Panc1 (cell line): ENCODE data around the gene SLFN5. TPM values are rescaled to one million over a fixed set of nuclear protein-coding genes. Genes with fewer than 3 reads are reported as not detected.

Source experiments
- ATAC-seq: fragments of 200-7000 bp; cut with Tn5 transposase; 2 replicates; pipeline ENCODE4 v1.9.1; 2020; ENCODE audit warnings: mild to moderate bottlenecking, moderate library complexity
- BruUV-seq: library from RNA; stranded (reverse); fragments of 400-500 nt; replicated peaks from 2 replicates; lab custom pipeline; 2021; lab: Mats Ljungman, UMichigan
- CTCF ChIA-PET: fragments of 300-600 bp; sonication (Branson Sonifier 250); formaldehyde crosslinking; loops from one replicate; lab custom pipeline; 2022; ENCODE audit warnings: antibody characterized with exemption; lab: Charles Lee
- POLR2A ChIA-PET: fragments of 300-600 bp; sonication (Branson Sonifier 250); formaldehyde crosslinking; loops from one replicate; lab custom pipeline; 2022; ENCODE audit warnings: antibody characterized with exemption; lab: Charles Lee
- DNase-seq: peaks from one replicate; pipeline ENCODE4 v3.0.0-alpha.2; 2010; ENCODE audit warnings: low read depth, low spot score
- H3K27ac ChIP-seq: 2 replicates; pipeline ENCODE4 v1.5.1; 2011; ENCODE audit warnings: mild to moderate bottlenecking, low read length, inconsistent platforms
- H3K27me3 ChIP-seq: fragments of 200-500 bp; sonication (Bioruptor generic); 2 replicates; pipeline ENCODE4 v1.6.0; 2014; ENCODE audit warnings: low read length, inconsistent platforms; ENCODE audit not compliant: control insufficient read depth, insufficient read depth
- H3K36me3 ChIP-seq: fragments of 200-500 bp; sonication (Bioruptor generic); 2 replicates; pipeline ENCODE4 v1.5.1; 2014; ENCODE audit warnings: inconsistent platforms, mild to moderate bottlenecking, low read length, moderate library complexity; ENCODE audit not compliant: control insufficient read depth, insufficient read depth
- H3K4me1 ChIP-seq: 2 replicates; pipeline ENCODE4 v1.5.1; 2011; ENCODE audit warnings: inconsistent platforms, mild to moderate bottlenecking, low read length, moderate library complexity; ENCODE audit not compliant: control insufficient read depth, insufficient read depth
- H3K4me3 ChIP-seq, 2 experiments: 2 replicates each; pipeline ENCODE4 v1.5.1; 2011 to 2012; ENCODE audit warnings: low read depth in 2 of 2, low read length in 2 of 2, mild to moderate bottlenecking in 2 of 2, inconsistent platforms in 1 of 2, moderate library complexity in 1 of 2
- H3K9me3 ChIP-seq: fragments of 200-500 bp; sonication (Bioruptor generic); 2 replicates; pipeline ENCODE4 v1.5.1; 2014; ENCODE audit warnings: low read depth, mild to moderate bottlenecking, inconsistent platforms, low read length, moderate library complexity; ENCODE audit not compliant: control insufficient read depth, insufficient read depth
- POLR2AphosphoS5 ChIP-seq: IDR thresholded peaks from 2 replicates; pipeline ENCODE4 v1.6.1; 2012; ENCODE audit warnings: mild to moderate bottlenecking, low read depth, low read length, moderate library complexity
- SIN3A ChIP-seq: IDR thresholded peaks from 2 replicates; pipeline ENCODE4 v1.6.1; 2012; ENCODE audit warnings: low read depth, mild to moderate bottlenecking, low read length, moderate library complexity, borderline replicate concordance; ENCODE audit not compliant: insufficient read depth
- TCF7L2 ChIP-seq: IDR thresholded peaks from 2 replicates; pipeline ENCODE4 v1.6.1; 2011; ENCODE audit warnings: mild to moderate bottlenecking, low read depth, low read length, inconsistent platforms
- in situ Hi-C: cut with HindIII; loops from 2 replicates; pipeline ENCODE4 v1.10.0; 2016; ENCODE audit warnings: low sequenced_read_pairs, low pct_unique_long_range_greater_than_20kb
- intact Hi-C: fragments of 100-400 bp; cut with micrococcal nuclease; formaldehyde crosslinking; loops from one replicate; pipeline ENCODE4 v1.10.0; 2022; ENCODE audit not compliant: unreplicated experiment
- total RNA-seq: library from RNA; stranded (reverse); gene quantifications from one replicate; pipeline ENCODE4 v1.2.1, GENCODE V29; 2021; ENCODE audit not compliant: unreplicated experiment
- TF ChIP-seq, protein P1 (sequence below): fragments of 450-650 bp; IDR thresholded peaks from 2 replicates; pipeline ENCODE4 v1.5.1; 2017; ENCODE audit warnings: mild to moderate bottlenecking
- TF ChIP-seq, protein P2 (sequence below), 2 experiments: IDR thresholded peaks; 2 replicates each; pipeline ENCODE4 v1.6.1; 2011 to 2012; ENCODE audit warnings: low read depth in 2 of 2, control low read depth in 1 of 2, low read length in 1 of 2, mild to moderate bottlenecking in 1 of 2, moderate library complexity in 1 of 2; ENCODE audit not compliant: insufficient read depth in 1 of 2

The SLFN5 gene
- total RNA-seq, 1 experiment from 2014 or later: 5.4 TPM

DNA sequence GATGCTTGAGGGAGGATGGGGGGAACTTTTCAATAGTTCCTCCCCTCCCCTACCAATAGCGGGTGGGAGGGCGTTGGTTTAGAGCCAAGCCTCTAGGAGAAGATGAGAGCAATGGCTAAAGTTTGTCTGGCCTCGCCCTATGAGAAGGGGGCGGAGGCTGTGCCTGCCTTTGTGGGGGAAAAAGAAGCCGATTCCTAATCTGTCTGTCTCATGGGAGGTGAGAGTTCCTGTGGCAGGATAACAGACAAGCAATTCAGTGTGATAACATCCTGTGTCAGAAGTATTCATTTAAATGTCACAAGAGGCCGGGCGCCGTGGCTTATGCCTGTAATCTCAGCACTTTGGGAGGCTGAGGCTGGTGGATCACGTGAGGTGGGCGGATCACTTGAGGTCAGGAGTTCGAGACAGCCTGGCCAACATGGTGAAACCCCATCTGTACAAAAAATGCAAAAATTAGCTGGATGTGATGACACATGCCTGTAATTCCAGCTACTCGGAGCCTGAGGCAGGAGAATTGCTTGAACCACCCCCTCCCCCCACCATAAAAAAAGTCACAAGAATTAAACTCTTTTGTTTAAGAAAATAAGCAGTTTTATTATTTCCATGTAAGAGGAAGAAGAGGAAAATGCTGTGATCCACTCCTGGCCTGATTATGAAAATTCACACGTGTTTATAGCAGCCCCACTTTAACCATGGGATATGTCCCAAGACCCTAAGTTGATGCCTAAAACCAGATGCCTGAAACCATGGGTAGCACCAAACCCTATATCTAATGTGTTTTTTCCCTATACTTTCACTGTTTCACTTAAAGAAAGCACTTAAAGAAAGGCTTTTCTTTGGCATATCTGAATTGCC is 1.7 kb downstream of the SLFN5 start:
- in situ Hi-C loops (no loop called here), intact Hi-C loops (no loop called here)
- no peak for TF ChIP-seq SIN3A
- TF ChIP-seq, protein P1, sequence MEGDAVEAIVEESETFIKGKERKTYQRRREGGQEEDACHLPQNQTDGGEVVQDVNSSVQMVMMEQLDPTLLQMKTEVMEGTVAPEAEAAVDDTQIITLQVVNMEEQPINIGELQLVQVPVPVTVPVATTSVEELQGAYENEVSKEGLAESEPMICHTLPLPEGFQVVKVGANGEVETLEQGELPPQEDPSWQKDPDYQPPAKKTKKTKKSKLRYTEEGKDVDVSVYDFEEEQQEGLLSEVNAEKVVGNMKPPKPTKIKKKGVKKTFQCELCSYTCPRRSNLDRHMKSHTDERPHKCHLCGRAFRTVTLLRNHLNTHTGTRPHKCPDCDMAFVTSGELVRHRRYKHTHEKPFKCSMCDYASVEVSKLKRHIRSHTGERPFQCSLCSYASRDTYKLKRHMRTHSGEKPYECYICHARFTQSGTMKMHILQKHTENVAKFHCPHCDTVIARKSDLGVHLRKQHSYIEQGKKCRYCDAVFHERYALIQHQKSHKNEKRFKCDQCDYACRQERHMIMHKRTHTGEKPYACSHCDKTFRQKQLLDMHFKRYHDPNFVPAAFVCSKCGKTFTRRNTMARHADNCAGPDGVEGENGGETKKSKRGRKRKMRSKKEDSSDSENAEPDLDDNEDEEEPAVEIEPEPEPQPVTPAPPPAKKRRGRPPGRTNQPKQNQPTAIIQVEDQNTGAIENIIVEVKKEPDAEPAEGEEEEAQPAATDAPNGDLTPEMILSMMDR: no peak
- TF ChIP-seq, protein P2, sequence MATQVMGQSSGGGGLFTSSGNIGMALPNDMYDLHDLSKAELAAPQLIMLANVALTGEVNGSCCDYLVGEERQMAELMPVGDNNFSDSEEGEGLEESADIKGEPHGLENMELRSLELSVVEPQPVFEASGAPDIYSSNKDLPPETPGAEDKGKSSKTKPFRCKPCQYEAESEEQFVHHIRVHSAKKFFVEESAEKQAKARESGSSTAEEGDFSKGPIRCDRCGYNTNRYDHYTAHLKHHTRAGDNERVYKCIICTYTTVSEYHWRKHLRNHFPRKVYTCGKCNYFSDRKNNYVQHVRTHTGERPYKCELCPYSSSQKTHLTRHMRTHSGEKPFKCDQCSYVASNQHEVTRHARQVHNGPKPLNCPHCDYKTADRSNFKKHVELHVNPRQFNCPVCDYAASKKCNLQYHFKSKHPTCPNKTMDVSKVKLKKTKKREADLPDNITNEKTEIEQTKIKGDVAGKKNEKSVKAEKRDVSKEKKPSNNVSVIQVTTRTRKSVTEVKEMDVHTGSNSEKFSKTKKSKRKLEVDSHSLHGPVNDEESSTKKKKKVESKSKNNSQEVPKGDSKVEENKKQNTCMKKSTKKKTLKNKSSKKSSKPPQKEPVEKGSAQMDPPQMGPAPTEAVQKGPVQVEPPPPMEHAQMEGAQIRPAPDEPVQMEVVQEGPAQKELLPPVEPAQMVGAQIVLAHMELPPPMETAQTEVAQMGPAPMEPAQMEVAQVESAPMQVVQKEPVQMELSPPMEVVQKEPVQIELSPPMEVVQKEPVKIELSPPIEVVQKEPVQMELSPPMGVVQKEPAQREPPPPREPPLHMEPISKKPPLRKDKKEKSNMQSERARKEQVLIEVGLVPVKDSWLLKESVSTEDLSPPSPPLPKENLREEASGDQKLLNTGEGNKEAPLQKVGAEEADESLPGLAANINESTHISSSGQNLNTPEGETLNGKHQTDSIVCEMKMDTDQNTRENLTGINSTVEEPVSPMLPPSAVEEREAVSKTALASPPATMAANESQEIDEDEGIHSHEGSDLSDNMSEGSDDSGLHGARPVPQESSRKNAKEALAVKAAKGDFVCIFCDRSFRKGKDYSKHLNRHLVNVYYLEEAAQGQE (IDR thresholded peaks at IDR 0.05; ENCODE audit: insufficient read depth in 1 of 2, low read depth in 2 of 2, low read length in 1 of 2): no peak
- TF ChIP-seq POLR2AphosphoS5: no peak
- no peak for TF ChIP-seq TCF7L2
- Histone ChIP-seq H3K4me1 (peaks cover 27% of the 10 kb centered on the region), H3K9me3 (no peaks in the 10 kb centered on the region), H3K27ac (peak overlapping the region; percentile 14; the same call in 1 of the 2 replicates), H3K36me3 (no peaks in the 10 kb centered on the region), H3K27me3 (no peaks in the 10 kb centered on the region), H3K4me3 (peak overlapping the region; percentile 72 to 96)
- ChIA-PET POLR2A (no interaction called here), CTCF (no interaction called here)
- DNase-seq (peak; percentile 42), ATAC-seq (no peak)
- no TSS peak for BruUV-seq

DNA sequence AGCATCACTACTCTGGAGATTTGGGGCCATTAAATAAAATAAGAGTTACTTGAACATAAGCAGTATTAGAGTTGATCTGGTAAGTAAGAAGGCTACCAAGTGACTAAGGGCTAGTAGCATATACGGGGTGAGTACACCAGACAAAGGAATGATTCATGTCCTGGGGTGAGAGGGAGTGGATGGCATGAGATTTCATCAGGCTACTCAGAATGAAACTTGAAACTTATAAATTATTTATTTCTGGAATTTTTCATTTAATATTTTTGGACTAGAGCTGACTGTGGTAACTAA is 2.3 kb downstream of the SLFN5 start:
- ATAC-seq (no peak), DNase-seq (peak; percentile 68)
- POLR2A ChIA-PET: no interaction called here
- H3K4me3 ChIP-seq: peak overlapping the region in 1 of 2 experiments; percentile 96; a peak in 1 of 4 replicates
- H3K9me3 ChIP-seq: no peaks in the 10 kb centered on the region
- TF ChIP-seq, protein P1: no peak
- TF ChIP-seq TCF7L2 (no peak), POLR2AphosphoS5 (no peak), SIN3A (no peak)
- TF ChIP-seq, protein P2 (IDR thresholded peaks at IDR 0.05; ENCODE audit: insufficient read depth in 1 of 2, low read depth in 2 of 2, low read length in 1 of 2): no peak
- in situ Hi-C loops: no loop called here
- BruUV-seq: no TSS peak
- peaks cover 27% of the 10 kb centered on the region for H3K4me1 ChIP-seq
- no peaks in the 10 kb centered on the region for H3K36me3 ChIP-seq
- no peaks in the 10 kb centered on the region for H3K27me3 ChIP-seq
- CTCF ChIA-PET: no interaction called here
- no peak overlapping the region for H3K27ac ChIP-seq
- intact Hi-C loops: no loop called here
